ENCODE measurements around the gene RELN. TPM values are rescaled to one million over a fixed set of nuclear protein-coding genes. Genes with fewer than 3 reads are reported as not detected.

RELN gene
- total and polyA plus RNA-seq, 4 donors: 31.9 to 131 (median 69.7) TPM

DNA sequence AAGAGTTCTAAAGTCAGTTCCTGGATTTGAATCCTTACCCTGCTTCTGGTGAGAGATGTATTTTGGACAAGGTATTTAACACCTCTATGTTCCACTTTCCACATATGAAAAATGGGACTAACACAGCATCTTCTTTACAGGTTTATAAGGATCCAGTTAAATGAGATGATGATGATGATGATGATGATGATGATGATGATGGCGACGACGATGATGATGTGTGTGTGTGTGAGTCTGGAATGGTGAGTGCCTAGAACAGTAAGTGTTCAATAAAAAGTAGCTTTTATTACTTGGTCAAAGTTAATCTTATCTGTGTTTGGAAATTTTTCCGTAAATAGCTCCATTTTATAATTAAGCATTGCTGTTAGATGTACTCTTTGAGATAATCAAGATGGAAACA, 295.2 kb downstream of the RELN start:
- H3K27me3 ChIP-seq (ENCODE audit: control insufficient read depth, insufficient read depth, low read length): no peaks in the 10 kb centered on the region
- H3K4me1 ChIP-seq (ENCODE audit: control insufficient read depth, insufficient read depth, low read length): no peaks in the 10 kb centered on the region
- no peak overlapping the region for H3K27ac ChIP-seq (ENCODE audit: low read depth, low read length)
- no peak overlapping the region for H3K4me3 ChIP-seq (ENCODE audit: low read depth, low read length)
- no peaks in the 10 kb centered on the region for H3K36me3 ChIP-seq (ENCODE audit: control insufficient read depth, insufficient read depth, low read length)
- no peak for DNase-seq (ENCODE audit: low read depth in 4 of 6, low spot score in 6 of 6)
- H3K9me3 ChIP-seq (ENCODE audit: control insufficient read depth, insufficient read depth, low read length): no peaks in the 10 kb centered on the region
- WGBS (ENCODE audit: insufficient coverage): 100% methylated on average over 3 of the region's 4 CpGs

DNA sequence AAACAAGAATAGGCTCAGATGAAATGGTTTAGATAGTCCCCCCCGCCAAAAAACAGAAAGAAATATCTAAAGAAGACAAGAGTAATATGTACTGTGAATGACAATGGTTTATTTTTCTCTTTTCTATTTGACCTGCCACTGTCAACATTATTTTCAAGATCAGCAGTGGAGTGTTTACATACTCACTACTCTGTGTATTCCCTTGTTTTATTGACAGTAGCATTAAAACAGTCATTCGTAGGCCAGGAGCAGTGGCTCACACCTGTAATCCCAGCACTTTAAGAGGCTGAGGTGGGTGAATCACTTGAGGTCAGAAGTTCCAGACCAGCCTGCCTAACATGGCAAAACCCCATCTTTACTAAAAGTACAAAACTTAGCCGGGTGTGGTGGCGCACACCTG, 298.2 kb downstream of the RELN start:
- H3K4me3 ChIP-seq (ENCODE audit: low read depth, low read length): no peak overlapping the region
- H3K9me3 ChIP-seq (ENCODE audit: control insufficient read depth, insufficient read depth, low read length): no peaks in the 10 kb centered on the region
- WGBS (ENCODE audit: insufficient coverage): 100% methylated on average over 2 of the region's 4 CpGs

DNA sequence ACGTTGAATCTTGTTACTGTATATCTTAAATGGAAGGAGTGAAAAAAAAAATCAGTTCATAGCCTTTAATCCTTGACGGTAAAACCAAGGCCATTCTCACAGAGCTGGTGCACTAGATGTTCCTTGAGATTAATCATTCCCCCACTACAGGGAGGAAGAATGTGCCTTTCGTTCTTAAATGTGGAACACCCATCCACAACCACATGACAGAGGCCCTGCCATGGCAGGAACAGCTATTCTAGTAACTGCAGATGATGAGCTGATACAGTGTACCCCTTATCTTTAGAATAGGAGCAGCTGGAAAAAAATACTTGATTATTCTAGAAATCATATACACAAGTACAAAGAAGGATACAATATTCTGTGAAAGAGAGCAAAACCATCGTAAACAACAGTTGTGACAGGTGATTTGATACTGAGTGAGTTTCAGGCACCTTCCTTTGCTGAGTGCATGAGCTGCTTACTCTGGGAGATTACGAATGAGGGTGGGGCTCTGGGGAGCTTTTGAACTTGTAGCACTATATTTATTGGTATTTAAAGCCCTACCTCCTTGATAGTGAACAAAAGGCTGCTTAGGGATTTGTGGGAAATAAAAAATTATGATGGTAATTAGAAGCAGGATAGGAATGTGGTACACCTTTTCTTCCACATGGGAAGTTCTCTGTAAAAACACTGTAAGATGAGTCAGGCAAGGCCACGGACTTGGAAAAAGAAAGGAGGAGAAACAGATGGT, 299.1 kb downstream of the RELN start:
- Histone ChIP-seq H3K4me3 (ENCODE audit: low read depth, low read length) (no peak overlapping the region), H3K4me1 (ENCODE audit: control insufficient read depth, insufficient read depth, low read length) (no peaks in the 10 kb centered on the region), H3K36me3 (ENCODE audit: control insufficient read depth, insufficient read depth, low read length) (no peaks in the 10 kb centered on the region), H3K27me3 (ENCODE audit: control insufficient read depth, insufficient read depth, low read length) (no peaks in the 10 kb centered on the region), H3K9me3 (ENCODE audit: control insufficient read depth, insufficient read depth, low read length) (no peaks in the 10 kb centered on the region), H3K27ac (ENCODE audit: low read depth, low read length) (no peak overlapping the region)
- peak in 1 of 6 donors; percentile 73 for DNase-seq (ENCODE audit: low read depth in 4 of 6, low spot score in 6 of 6)
- 80% methylated on average over 2 of the region's 6 CpGs for WGBS (ENCODE audit: insufficient coverage)

More for the DNA sequence above, 298.2 kb downstream of the RELN start:
- Histone ChIP-seq H3K36me3 (ENCODE audit: control insufficient read depth, insufficient read depth, low read length) (no peaks in the 10 kb centered on the region), H3K27ac (ENCODE audit: low read depth, low read length) (no peak overlapping the region), H3K4me1 (ENCODE audit: control insufficient read depth, insufficient read depth, low read length) (no peaks in the 10 kb centered on the region), H3K27me3 (ENCODE audit: control insufficient read depth, insufficient read depth, low read length) (no peaks in the 10 kb centered on the region)
- DNase-seq (ENCODE audit: low read depth in 4 of 6, low spot score in 6 of 6): no peak

DNA sequence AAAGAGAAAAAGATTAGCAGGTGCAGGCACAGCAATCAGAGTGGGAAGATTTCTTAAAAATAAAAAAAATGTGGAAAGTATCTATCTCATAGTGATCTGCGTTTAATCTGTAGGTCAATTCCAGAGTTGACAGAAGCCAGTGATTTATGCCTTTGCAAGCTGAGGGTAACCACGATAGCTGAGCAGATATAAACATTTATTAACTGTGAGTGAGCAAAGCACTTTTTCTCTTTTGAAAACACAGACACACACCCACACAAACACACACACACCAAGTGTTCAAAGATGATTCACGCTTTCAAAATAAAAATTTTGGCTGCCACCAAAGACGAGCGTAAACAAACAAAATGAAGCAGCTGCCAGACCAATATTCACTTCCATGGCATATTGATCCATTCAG, 300.2 kb downstream of the RELN start:
- H3K4me3 ChIP-seq (ENCODE audit: low read depth, low read length): no peak overlapping the region
- no peaks in the 10 kb centered on the region for H3K27me3 ChIP-seq (ENCODE audit: control insufficient read depth, insufficient read depth, low read length)
- WGBS (ENCODE audit: insufficient coverage): no CpG with 5 or more reads among the region's 5 CpGs
- H3K27ac ChIP-seq (ENCODE audit: low read depth, low read length): no peak overlapping the region
- H3K9me3 ChIP-seq (ENCODE audit: control insufficient read depth, insufficient read depth, low read length): no peaks in the 10 kb centered on the region
- no peaks in the 10 kb centered on the region for H3K4me1 ChIP-seq (ENCODE audit: control insufficient read depth, insufficient read depth, low read length)
- DNase-seq (ENCODE audit: low read depth in 4 of 6, low spot score in 6 of 6): peak in 1 of 6 donors; percentile 23
- H3K36me3 ChIP-seq (ENCODE audit: control insufficient read depth, insufficient read depth, low read length): no peaks in the 10 kb centered on the region

DNA sequence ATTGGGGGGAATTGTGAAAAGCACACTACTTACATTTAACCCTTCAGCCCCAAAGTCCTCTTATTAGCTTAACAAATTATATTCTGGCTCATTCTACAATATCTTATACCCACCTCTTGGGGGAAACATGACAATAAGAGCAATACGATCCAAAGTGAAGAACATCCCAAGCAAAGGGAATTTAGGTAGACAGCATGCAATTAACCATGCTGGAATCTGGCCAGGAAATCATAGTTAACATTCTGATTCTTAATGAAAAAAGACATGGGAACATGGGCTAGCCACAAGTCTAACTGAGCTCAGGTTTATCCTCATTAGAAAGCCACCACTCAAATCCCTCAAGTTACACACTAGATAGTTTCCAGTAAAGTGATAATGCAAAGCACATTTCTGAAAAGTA, 301.5 kb downstream of the RELN start:
- H3K27me3 ChIP-seq (ENCODE audit: control insufficient read depth, insufficient read depth, low read length): no peaks in the 10 kb centered on the region
- no peaks in the 10 kb centered on the region for H3K9me3 ChIP-seq (ENCODE audit: control insufficient read depth, insufficient read depth, low read length)
- no peak overlapping the region for H3K27ac ChIP-seq (ENCODE audit: low read depth, low read length)
- no CpG with 5 or more reads among the region's 1 CpG for WGBS (ENCODE audit: insufficient coverage)
- H3K4me3 ChIP-seq (ENCODE audit: low read depth, low read length): no peak overlapping the region
- H3K4me1 ChIP-seq (ENCODE audit: control insufficient read depth, insufficient read depth, low read length): no peaks in the 10 kb centered on the region
- H3K36me3 ChIP-seq (ENCODE audit: control insufficient read depth, insufficient read depth, low read length): no peaks in the 10 kb centered on the region
- DNase-seq (ENCODE audit: low read depth in 4 of 6, low spot score in 6 of 6): peak in 2 of 6 donors; percentile 52 to 78

DNA sequence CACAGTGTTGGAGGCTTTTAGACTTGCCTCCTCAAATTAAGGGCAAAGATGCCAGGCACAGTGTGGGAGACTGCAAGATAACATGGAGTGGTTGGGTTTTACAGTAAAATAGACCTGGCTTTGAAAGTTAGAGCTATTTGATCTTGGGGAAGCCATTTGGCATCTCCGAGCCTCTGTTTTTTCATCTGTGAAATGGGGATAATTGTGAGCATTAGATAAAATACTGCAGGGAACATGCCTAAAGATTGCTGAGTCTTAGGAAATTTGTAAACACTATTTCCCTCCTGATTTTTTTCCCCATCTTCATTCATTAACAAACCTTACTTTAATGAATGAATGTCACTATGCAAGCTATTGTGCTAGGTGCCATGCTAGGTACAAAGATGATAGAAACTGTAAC, 302.2 kb downstream of the RELN start:
- Histone ChIP-seq H3K27me3 (ENCODE audit: control insufficient read depth, insufficient read depth, low read length) (no peaks in the 10 kb centered on the region), H3K4me3 (ENCODE audit: low read depth, low read length) (no peak overlapping the region), H3K9me3 (ENCODE audit: control insufficient read depth, insufficient read depth, low read length) (no peaks in the 10 kb centered on the region), H3K27ac (ENCODE audit: low read depth, low read length) (no peak overlapping the region), H3K4me1 (ENCODE audit: control insufficient read depth, insufficient read depth, low read length) (no peaks in the 10 kb centered on the region), H3K36me3 (ENCODE audit: control insufficient read depth, insufficient read depth, low read length) (no peaks in the 10 kb centered on the region)
- DNase-seq (ENCODE audit: low read depth in 4 of 6, low spot score in 6 of 6): peak in 1 of 6 donors; percentile 13
- WGBS (ENCODE audit: insufficient coverage): no CpG with 5 or more reads among the region's 1 CpG

DNA sequence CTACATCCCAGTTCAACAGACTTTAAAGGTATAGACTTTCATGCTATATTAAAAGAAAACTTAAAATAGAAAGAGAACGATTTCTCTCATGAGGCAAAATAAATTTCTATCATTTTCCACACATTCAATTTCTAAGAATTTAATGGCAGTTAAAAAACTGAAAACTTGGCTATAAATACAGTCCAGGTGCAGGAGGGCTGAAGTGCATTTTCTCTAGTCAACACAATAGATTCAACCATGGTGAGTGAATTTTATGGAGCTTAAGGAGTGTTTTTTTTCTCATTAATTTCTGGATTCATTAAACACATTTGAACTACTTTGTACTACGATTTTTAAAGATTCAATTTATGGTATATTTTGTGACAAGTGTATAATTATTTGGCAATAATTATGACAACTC, 302.7 kb downstream of the RELN start:
- DNase-seq (ENCODE audit: low read depth in 4 of 6, low spot score in 6 of 6): peak in 2 of 6 donors; percentile 20 to 21
- no peaks in the 10 kb centered on the region for H3K9me3 ChIP-seq (ENCODE audit: control insufficient read depth, insufficient read depth, low read length)
- H3K36me3 ChIP-seq (ENCODE audit: control insufficient read depth, insufficient read depth, low read length): no peaks in the 10 kb centered on the region
- no peak overlapping the region for H3K27ac ChIP-seq (ENCODE audit: low read depth, low read length)
- no CpG with 5 or more reads among the region's 2 CpGs for WGBS (ENCODE audit: insufficient coverage)
- no peak overlapping the region for H3K4me3 ChIP-seq (ENCODE audit: low read depth, low read length)
- no peaks in the 10 kb centered on the region for H3K27me3 ChIP-seq (ENCODE audit: control insufficient read depth, insufficient read depth, low read length)
- no peaks in the 10 kb centered on the region for H3K4me1 ChIP-seq (ENCODE audit: control insufficient read depth, insufficient read depth, low read length)

DNA sequence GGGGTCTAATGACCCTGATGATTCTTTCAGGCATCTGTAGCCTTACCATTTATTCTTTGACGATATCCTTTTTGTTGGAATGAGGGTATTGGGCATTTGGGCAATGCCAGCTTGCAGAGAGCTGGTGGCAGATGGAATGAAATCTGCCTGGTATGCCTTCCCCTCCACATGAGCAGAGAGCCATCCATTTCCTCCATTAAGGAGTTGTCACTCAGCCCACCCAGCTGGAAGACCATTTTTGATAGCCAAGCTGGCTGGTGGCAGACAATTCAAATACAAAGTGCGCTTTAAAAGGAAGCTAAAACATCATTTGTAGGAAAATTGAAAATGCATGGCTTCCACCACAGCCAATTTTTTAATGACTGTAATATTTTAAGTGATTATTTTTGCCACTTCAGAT, 303.4 kb downstream of the RELN start:
- no peaks in the 10 kb centered on the region for H3K4me1 ChIP-seq (ENCODE audit: control insufficient read depth, insufficient read depth, low read length)
- peak in 2 of 6 donors; percentile 88 to 90 for DNase-seq (ENCODE audit: low read depth in 4 of 6, low spot score in 6 of 6)
- WGBS (ENCODE audit: insufficient coverage): no CpG with 5 or more reads among the region's 2 CpGs
- H3K27ac ChIP-seq (ENCODE audit: low read depth, low read length): no peak overlapping the region
- H3K9me3 ChIP-seq (ENCODE audit: control insufficient read depth, insufficient read depth, low read length): no peaks in the 10 kb centered on the region
- H3K36me3 ChIP-seq (ENCODE audit: control insufficient read depth, insufficient read depth, low read length): no peaks in the 10 kb centered on the region
- H3K27me3 ChIP-seq (ENCODE audit: control insufficient read depth, insufficient read depth, low read length): no peaks in the 10 kb centered on the region
- no peak overlapping the region for H3K4me3 ChIP-seq (ENCODE audit: low read depth, low read length)

DNA sequence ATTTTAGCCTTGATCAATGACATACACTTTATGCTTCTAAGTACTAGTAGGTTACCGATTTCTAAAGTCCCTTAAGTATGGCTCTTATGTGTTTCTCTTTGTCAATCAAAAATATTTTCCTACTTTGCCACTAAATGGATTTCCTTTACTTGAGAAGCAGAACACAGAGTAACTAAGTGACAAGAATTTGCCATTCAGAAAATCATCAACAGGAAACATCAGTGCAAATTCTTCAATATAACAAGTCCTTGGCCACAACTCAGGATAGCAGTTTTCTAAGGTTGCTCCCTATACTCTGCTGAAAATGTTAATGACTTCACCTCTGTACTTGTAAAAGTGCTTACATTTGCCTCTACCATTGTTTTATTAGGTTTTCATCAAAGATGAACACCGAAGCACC, 303.8 kb downstream of the RELN start:
- no peak overlapping the region for H3K27ac ChIP-seq (ENCODE audit: low read depth, low read length)
- no peaks in the 10 kb centered on the region for H3K36me3 ChIP-seq (ENCODE audit: control insufficient read depth, insufficient read depth, low read length)
- no peaks in the 10 kb centered on the region for H3K4me1 ChIP-seq (ENCODE audit: control insufficient read depth, insufficient read depth, low read length)
- no peaks in the 10 kb centered on the region for H3K27me3 ChIP-seq (ENCODE audit: control insufficient read depth, insufficient read depth, low read length)
- no CpG with 5 or more reads among the region's 2 CpGs for WGBS (ENCODE audit: insufficient coverage)
- H3K4me3 ChIP-seq (ENCODE audit: low read depth, low read length): no peak overlapping the region
- H3K9me3 ChIP-seq (ENCODE audit: control insufficient read depth, insufficient read depth, low read length): no peaks in the 10 kb centered on the region
- no peak for DNase-seq (ENCODE audit: low read depth in 4 of 6, low spot score in 6 of 6)

DNA sequence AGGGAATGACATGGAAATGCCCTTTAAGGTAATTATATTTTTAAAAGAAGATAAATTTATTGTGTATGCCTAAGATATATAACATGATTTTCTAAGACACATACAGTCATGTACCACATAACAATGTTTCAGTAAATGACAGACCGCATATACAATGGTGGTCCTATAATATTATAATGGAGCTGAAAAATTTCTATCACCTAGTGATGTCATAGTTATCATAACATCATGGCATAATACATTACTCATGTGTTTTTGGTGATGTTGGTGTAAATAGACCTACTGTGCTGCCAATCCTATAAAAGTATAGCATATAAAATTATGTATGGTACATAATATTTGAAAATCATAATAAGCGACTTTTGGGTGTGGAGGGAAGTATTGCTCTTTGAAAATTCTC, 306.1 kb downstream of the RELN start:
- H3K36me3 ChIP-seq (ENCODE audit: control insufficient read depth, insufficient read depth, low read length): no peaks in the 10 kb centered on the region
- no peaks in the 10 kb centered on the region for H3K4me1 ChIP-seq (ENCODE audit: control insufficient read depth, insufficient read depth, low read length)
- H3K27ac ChIP-seq (ENCODE audit: low read depth, low read length): no peak overlapping the region
- WGBS (ENCODE audit: insufficient coverage): no CpG with 5 or more reads among the region's 2 CpGs
- H3K4me3 ChIP-seq (ENCODE audit: low read depth, low read length): no peak overlapping the region
- no peak for DNase-seq (ENCODE audit: low read depth in 4 of 6, low spot score in 6 of 6)
- H3K27me3 ChIP-seq (ENCODE audit: control insufficient read depth, insufficient read depth, low read length): no peaks in the 10 kb centered on the region
- no peaks in the 10 kb centered on the region for H3K9me3 ChIP-seq (ENCODE audit: control insufficient read depth, insufficient read depth, low read length)
